ENCODE results near the gene SYCE1.

Gene SYCE1

GRCh38 chr10:133509700-133510099 is 55.7 kb downstream of the SYCE1 start:
- DNase-seq, result no peak
